HEK293 (cell line): ENCODE data around the gene PAIP1.

Source experiments
- HIC1 ChIP-seq: fragments of 450-650 bp; formaldehyde crosslinking; IDR thresholded peaks from 2 replicates; pipeline ENCODE4 v1.5.1; 2016; ENCODE audit warnings: missing biosample characterization, missing genetic modification characterization
- IKZF3 ChIP-seq: fragments of 450-650 bp; IDR thresholded peaks from 2 replicates; pipeline ENCODE4 v1.5.0; 2018; ENCODE audit warnings: missing biosample characterization, mild to moderate bottlenecking, missing genetic modification characterization, moderate library complexity
- KLF1 ChIP-seq: fragments of 450-650 bp; formaldehyde crosslinking; IDR thresholded peaks from 2 replicates; pipeline ENCODE4 v1.5.1; 2016; ENCODE audit warnings: missing biosample characterization, missing genetic modification characterization
- KLF8 ChIP-seq: fragments of 450-650 bp; formaldehyde crosslinking; IDR thresholded peaks from 2 replicates; pipeline ENCODE4 v1.5.1; 2016; ENCODE audit warnings: missing biosample characterization, missing genetic modification characterization
- REPIN1 ChIP-seq: fragments of 450-650 bp; formaldehyde crosslinking; IDR thresholded peaks from 2 replicates; pipeline ENCODE4 v1.5.1; 2017; ENCODE audit warnings: missing biosample characterization, missing genetic modification characterization, low read depth
- SETDB1 ChIP-seq: IDR thresholded peaks from one replicate; pipeline ENCODE4 v1.6.1; 2017; ENCODE audit warnings: mild to moderate bottlenecking, low read length, moderate library complexity, mixed read lengths; ENCODE audit not compliant: insufficient read length
- SP3 ChIP-seq: fragments of 450-650 bp; formaldehyde crosslinking; IDR thresholded peaks from 2 replicates; pipeline ENCODE4 v1.5.1; 2016; ENCODE audit warnings: missing biosample characterization, missing genetic modification characterization
- WT1 ChIP-seq: fragments of 450-650 bp; formaldehyde crosslinking; IDR thresholded peaks from 2 replicates; pipeline ENCODE4 v1.5.1; 2016; ENCODE audit warnings: missing biosample characterization, missing genetic modification characterization
- ZBTB6 ChIP-seq: fragments of 450-650 bp; formaldehyde crosslinking; IDR thresholded peaks from 2 replicates; pipeline ENCODE4 v1.5.1; 2017; ENCODE audit warnings: missing biosample characterization, missing genetic modification characterization
- ZNF114 ChIP-seq: fragments of 450-650 bp; formaldehyde crosslinking; IDR thresholded peaks from 2 replicates; pipeline ENCODE4 v1.5.0; 2017; ENCODE audit warnings: missing biosample characterization, missing genetic modification characterization
- ZNF202 ChIP-seq: fragments of 450-650 bp; formaldehyde crosslinking; IDR thresholded peaks from 2 replicates; pipeline ENCODE4 v1.5.1; 2016; ENCODE audit warnings: missing biosample characterization, missing genetic modification characterization, borderline replicate concordance
- ZNF223 ChIP-seq: fragments of 450-650 bp; formaldehyde crosslinking; IDR thresholded peaks from 2 replicates; pipeline ENCODE4 v1.5.1; 2016; ENCODE audit warnings: missing biosample characterization, missing genetic modification characterization
- ZNF266 ChIP-seq: fragments of 450-650 bp; formaldehyde crosslinking; IDR thresholded peaks from 2 replicates; pipeline ENCODE4 v1.5.1; 2016; ENCODE audit warnings: missing biosample characterization, missing genetic modification characterization, low read depth
- ZNF398 ChIP-seq: fragments of 450-650 bp; formaldehyde crosslinking; IDR thresholded peaks from 2 replicates; pipeline ENCODE4 v1.5.1; 2017; ENCODE audit warnings: missing biosample characterization, missing genetic modification characterization
- ZNF449 ChIP-seq: fragments of 450-650 bp; formaldehyde crosslinking; IDR thresholded peaks from 2 replicates; pipeline ENCODE4 v1.5.1; 2017; ENCODE audit warnings: missing biosample characterization, mild to moderate bottlenecking, missing genetic modification characterization, moderate library complexity
- ZNF473 ChIP-seq: fragments of 450-650 bp; formaldehyde crosslinking; IDR thresholded peaks from 2 replicates; pipeline ENCODE4 v1.5.1; 2017; ENCODE audit warnings: missing biosample characterization, missing genetic modification characterization
- ZNF510 ChIP-seq: fragments of 450-650 bp; formaldehyde crosslinking; IDR thresholded peaks from 2 replicates; pipeline ENCODE4 v1.5.1; 2018; ENCODE audit warnings: mild to moderate bottlenecking, missing genetic modification characterization, missing biosample characterization; ENCODE audit not compliant: insufficient replicate concordance
- ZNF548 ChIP-seq: fragments of 450-650 bp; formaldehyde crosslinking; IDR thresholded peaks from 2 replicates; pipeline ENCODE4 v1.5.1; 2016; ENCODE audit warnings: missing biosample characterization, missing genetic modification characterization
- ZNF560 ChIP-seq: fragments of 450-650 bp; formaldehyde crosslinking; IDR thresholded peaks from 2 replicates; pipeline ENCODE4 v1.5.1; 2017; ENCODE audit warnings: missing biosample characterization, missing genetic modification characterization, borderline replicate concordance
- ZNF571 ChIP-seq: fragments of 450-650 bp; formaldehyde crosslinking; IDR thresholded peaks from 2 replicates; pipeline ENCODE4 v1.5.0; 2017; ENCODE audit warnings: missing biosample characterization, missing genetic modification characterization
- ZNF624 ChIP-seq: fragments of 450-650 bp; formaldehyde crosslinking; IDR thresholded peaks from 2 replicates; pipeline ENCODE4 v1.5.1; 2017; ENCODE audit warnings: missing biosample characterization, missing genetic modification characterization
- ZNF639 ChIP-seq: fragments of 450-650 bp; formaldehyde crosslinking; IDR thresholded peaks from 2 replicates; pipeline ENCODE4 v1.5.1; 2016; ENCODE audit warnings: missing biosample characterization, missing genetic modification characterization
- ZNF654 ChIP-seq: fragments of 450-650 bp; formaldehyde crosslinking; IDR thresholded peaks from 2 replicates; pipeline ENCODE4 v1.5.1; 2016; ENCODE audit warnings: low read depth, missing biosample characterization, missing genetic modification characterization
- ZNF670 ChIP-seq: fragments of 450-650 bp; formaldehyde crosslinking; IDR thresholded peaks from 2 replicates; pipeline ENCODE4 v1.5.1; 2016; ENCODE audit warnings: missing biosample characterization, missing genetic modification characterization, low read depth
- ZNF785 ChIP-seq: fragments of 450-650 bp; formaldehyde crosslinking; IDR thresholded peaks from 2 replicates; pipeline ENCODE4 v1.5.1; 2016; ENCODE audit warnings: missing biosample characterization, missing genetic modification characterization
- ZNF792 ChIP-seq: fragments of 450-650 bp; formaldehyde crosslinking; IDR thresholded peaks from 2 replicates; pipeline ENCODE4 v1.5.1; 2016; ENCODE audit warnings: missing biosample characterization, missing genetic modification characterization
- ZNF843 ChIP-seq: fragments of 450-650 bp; formaldehyde crosslinking; IDR thresholded peaks from 2 replicates; pipeline ENCODE4 v1.5.1; 2016; ENCODE audit warnings: missing biosample characterization, missing genetic modification characterization
- ZSCAN30 ChIP-seq: fragments of 450-650 bp; IDR thresholded peaks from 2 replicates; pipeline ENCODE4 v1.5.1; 2018; ENCODE audit warnings: missing biosample characterization, mild to moderate bottlenecking, missing genetic modification characterization, moderate library complexity

The PAIP1 gene

GRCh38 chr5:43514816-43515677, 41.8 kb downstream of the PAIP1 start, which contains the start of gene C5orf34 (continued):
- TF ChIP-seq ZNF398 = no peak
- TF ChIP-seq ZSCAN30 (tag by site-specific recombination) = no peak; the same call in none of the 2 replicates
- TF ChIP-seq ZNF792 (tag by site-specific recombination) = no peak
- TF ChIP-seq ZBTB6 (tag by site-specific recombination) = no peak
- TF ChIP-seq ZNF449 = no peak
- TF ChIP-seq ZNF473 (tag by site-specific recombination) = no peak
- TF ChIP-seq ZNF624 (tag by site-specific recombination) = no peak
- no peak for TF ChIP-seq ZNF670 (tag by site-specific recombination)
- peak; percentile 51; the same call in 1 of the 2 replicates for TF ChIP-seq HIC1 (tag by site-specific recombination)
- no peak for TF ChIP-seq ZNF266 (tag by site-specific recombination)
- no peak for TF ChIP-seq ZNF843 (tag by site-specific recombination)
- TF ChIP-seq ZNF114 (tag by site-specific recombination) = no peak
- TF ChIP-seq KLF1 (tag by site-specific recombination) = peak; percentile 45
- no peak for TF ChIP-seq REPIN1 (tag by site-specific recombination)
- no peak for TF ChIP-seq ZNF560 (tag by site-specific recombination)
- peak; percentile 39 for TF ChIP-seq KLF8 (tag by site-specific recombination)
- peak; percentile 10 for TF ChIP-seq SETDB1
- no peak for TF ChIP-seq ZNF202 (tag by site-specific recombination)
- TF ChIP-seq ZNF510 (tag by site-specific recombination) = no peak
- no peak for TF ChIP-seq WT1 (tag by site-specific recombination)
- peak; percentile 99 for TF ChIP-seq IKZF3 (tag by site-specific recombination)
- TF ChIP-seq ZNF639 = 0 out of 2 replicates have a peak, but pooled peaks have one; percentile 19
- no peak for TF ChIP-seq ZNF785 (tag by site-specific recombination)
- TF ChIP-seq ZNF548 (tag by site-specific recombination) = no peak
- peak; percentile 83 for TF ChIP-seq SP3 (tag by site-specific recombination)
- TF ChIP-seq ZNF223 (tag by site-specific recombination) = no peak
- TF ChIP-seq ZNF654 (tag by site-specific recombination) = no peak
- TF ChIP-seq ZNF571 (tag by site-specific recombination) = no peak
